ENCODE measurements around the gene THADA.
"Not testable (repeated sequence)": the region's sequence is repeated elsewhere in the genome, so short reads cannot be mapped to it uniquely, and the experiment has no call there.

The THADA gene

GRCh38 chr2:43605079-43605655, 9.3 kb upstream of the THADA start:
- DNase-seq = peak in 12 of 56 donors; percentile 3 to 52 (median 14)

- no peak for DNase-seq
Measured at GRCh38 chr2:43604674-43605073, 8.8 kb upstream of the THADA start.

- not testable (repeated sequence) for DNase-seq
Measured at GRCh38 chr2:43600596-43600995, 4.8 kb upstream of the THADA start.

GRCh38 chr2:43594875-43595274, 963 bp downstream of the THADA start:
- no peak for DNase-seq

GRCh38 chr2:43593254-43593653, 2.6 kb downstream of the THADA start:
- no peak for DNase-seq

GRCh38 chr2:43592443-43592842, 3.4 kb downstream of the THADA start:
- DNase-seq = no peak

GRCh38 chr2:43585708-43586107, 10.1 kb downstream of the THADA start:
- DNase-seq = no peak

- DNase-seq = peak in 1 of 56 donors; percentile 3
Measured at GRCh38 chr2:43579275-43579981, 16.4 kb downstream of the THADA start.

GRCh38 chr2:43576981-43577892, 18.6 kb downstream of the THADA start:
- DNase-seq = peak in 6 of 56 donors; percentile 2 to 27 (median 4)

- no peak for DNase-seq
Measured at GRCh38 chr2:43572244-43572643, 23.6 kb downstream of the THADA start.

- DNase-seq = no peak
Measured at GRCh38 chr2:43569921-43570320, 25.9 kb downstream of the THADA start.

GRCh38 chr2:43568228-43568627, 27.6 kb downstream of the THADA start:
- no peak for DNase-seq

GRCh38 chr2:43566461-43566729, 29.4 kb downstream of the THADA start:
- DNase-seq = no peak

- DNase-seq = no peak
Measured at GRCh38 chr2:43563679-43564078, 32.2 kb downstream of the THADA start.

- DNase-seq = no peak
Measured at GRCh38 chr2:43560231-43560547, 35.6 kb downstream of the THADA start.

GRCh38 chr2:43559391-43560230, 36.2 kb downstream of the THADA start:
- no peak for DNase-seq

- DNase-seq = no peak
Measured at GRCh38 chr2:43557196-43557595, 38.6 kb downstream of the THADA start.

GRCh38 chr2:43556256-43556655, 39.6 kb downstream of the THADA start:
- DNase-seq = peak in 5 of 56 donors; percentile 2 to 43 (median 7)

- DNase-seq = no peak
Measured at GRCh38 chr2:43553341-43553855, 42.4 kb downstream of the THADA start.

GRCh38 chr2:43551990-43552389, 43.8 kb downstream of the THADA start:
- no peak for DNase-seq

- DNase-seq = not testable (repeated sequence)
Measured at GRCh38 chr2:43548381-43548780, 47.5 kb downstream of the THADA start.

Data from nucleus accumbens (tissue), 56 donors.